CD4-positive, alpha-beta T cell treated with Interleukin-12 subunit alpha and Interleukin-12 subunit beta, for 1 hour (primary cell): ENCODE results near the gene RAB25.
"Not testable (repeated sequence)": the region's sequence is repeated elsewhere in the genome, so short reads cannot be mapped to it uniquely, and the experiment has no call there.

Experiments
- DNase-seq: peaks from one replicate; pipeline ENCODE4 v3.0.0-alpha.2; 2020

Gene RAB25

DNA sequence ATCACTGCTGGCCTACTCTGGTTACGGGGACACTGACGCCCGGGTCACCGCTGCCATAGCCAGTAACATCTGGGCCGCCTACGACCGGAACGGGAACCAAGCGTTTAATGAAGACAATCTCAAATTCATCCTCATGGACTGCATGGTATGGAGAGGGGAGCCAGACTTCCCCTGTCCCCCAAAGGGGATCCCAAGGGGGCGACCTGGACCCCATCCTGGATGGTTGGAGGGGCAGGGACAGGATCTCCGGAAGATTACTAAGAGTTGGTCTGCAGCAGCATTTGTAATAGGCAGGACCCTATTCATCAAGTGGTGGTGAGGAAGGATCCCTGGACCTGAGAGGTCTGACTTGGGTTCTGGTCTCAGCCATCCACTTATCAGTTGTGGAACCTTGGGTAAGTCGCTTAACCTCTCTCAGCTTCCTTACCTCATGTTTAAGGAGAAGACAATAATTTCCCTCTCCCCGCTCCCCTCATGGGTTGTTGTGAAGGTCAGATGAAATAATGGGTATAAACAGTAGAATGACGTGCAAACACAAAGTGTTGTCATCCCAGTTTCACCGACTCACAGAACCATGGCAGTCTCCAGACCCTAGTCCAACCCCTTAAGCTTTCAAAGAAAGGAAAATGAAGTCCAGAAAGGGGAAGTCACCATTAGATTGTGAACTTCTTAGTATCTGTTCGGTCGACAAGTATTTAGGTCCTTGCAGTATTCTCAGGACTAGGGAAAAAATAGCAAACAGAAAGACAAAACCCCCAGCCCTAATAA is 5.5 kb upstream of the RAB25 start:
- no peak for DNase-seq

DNA sequence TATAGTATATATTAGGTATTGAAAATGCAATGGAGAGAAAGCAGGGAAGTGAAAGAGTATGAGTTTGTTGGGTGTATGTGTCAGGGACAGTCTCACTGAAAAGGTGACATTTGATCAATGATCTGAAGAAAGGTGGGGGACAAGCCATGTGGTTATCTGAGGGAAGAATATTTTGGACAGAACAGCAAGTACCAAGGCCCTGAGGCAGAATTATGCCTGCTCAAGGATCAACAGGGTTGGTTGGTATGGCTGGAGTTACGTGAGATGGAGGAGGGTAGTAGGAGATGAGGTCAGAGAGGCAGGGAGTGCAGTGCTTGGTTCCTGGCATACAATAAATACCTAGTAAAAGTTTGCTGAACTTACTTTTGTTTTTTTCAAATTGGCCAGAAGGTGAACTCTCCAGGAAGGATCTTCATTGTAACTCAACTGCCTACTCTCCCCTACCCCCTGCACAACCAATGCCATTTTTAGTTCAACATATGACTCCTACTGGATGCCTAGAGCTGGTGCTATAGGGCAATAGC is 4.6 kb upstream of the RAB25 start:
- DNase-seq: no peak

DNA sequence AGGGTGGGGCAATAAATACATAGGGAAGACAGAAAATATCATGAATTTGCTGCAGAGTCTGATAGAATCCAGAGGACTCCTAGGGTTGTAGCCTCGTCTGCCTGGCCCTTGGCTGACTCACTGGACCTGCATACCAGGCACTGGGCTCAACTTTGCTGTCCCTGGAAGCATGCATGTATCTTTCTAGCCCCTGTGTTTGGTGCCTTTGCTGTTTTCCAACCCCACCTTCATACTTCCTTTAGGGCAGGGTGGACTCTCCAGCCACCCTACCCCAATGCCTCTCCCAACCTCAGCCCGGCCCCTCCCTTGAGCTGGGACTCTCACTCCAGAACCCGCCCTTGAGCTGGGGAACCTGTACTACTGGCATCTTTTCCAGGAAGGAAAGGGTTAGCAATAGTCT is 1.2 kb downstream of the RAB25 start:
- DNase-seq: no peak

DNA sequence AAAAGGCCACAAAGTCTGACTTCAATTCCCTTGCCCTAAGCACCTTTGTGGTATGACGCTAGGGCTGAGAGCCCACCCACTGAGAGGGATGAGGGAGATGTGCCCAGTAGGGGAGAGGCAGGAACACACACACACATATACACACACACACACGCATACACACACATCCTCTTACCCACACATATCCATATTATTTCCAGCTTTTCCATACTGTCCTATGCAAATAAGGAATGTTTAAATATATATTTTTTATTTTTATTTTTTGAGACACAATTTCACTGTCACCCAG is 3.0 kb downstream of the RAB25 start:
- DNase-seq: no peak

DNA sequence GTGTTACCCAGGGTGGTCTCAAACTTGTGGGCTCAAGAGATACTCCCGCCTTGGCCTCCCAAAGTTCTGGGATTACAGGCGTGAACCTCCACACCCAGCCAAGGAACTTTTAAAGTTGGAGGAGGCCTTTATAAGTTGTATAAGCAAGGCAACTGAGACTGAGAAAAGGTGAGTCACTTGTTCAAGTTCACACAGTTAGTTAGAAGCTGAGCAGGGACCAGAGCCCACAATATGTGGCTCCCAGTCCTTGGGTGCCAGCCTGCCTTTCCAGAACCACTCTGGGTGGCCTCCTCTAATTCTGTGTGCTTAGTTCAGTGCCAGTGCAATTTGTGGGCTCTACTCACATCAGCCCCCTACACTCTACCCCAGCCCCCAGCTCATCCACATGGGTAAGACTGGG is 3.7 kb downstream of the RAB25 start:
- no peak for DNase-seq

DNA sequence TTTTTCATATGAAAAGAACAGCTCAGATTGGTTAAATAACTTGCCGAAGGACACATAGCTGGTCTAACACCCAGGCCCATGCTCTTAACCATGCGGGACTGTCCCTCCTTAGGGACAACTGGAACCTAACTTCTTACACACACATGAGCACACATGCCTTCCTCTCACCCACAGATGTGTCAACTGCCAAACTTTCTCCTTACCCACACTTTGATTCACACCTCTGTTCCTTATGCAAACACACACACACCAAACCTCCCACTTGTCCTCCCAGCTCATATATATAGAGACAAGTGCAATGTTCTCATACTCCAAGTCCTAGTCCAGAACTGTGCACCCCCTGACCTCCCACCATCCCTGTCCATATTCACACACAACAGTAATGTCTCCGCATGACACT is 4.3 kb downstream of the RAB25 start:
- DNase-seq: no peak

DNA sequence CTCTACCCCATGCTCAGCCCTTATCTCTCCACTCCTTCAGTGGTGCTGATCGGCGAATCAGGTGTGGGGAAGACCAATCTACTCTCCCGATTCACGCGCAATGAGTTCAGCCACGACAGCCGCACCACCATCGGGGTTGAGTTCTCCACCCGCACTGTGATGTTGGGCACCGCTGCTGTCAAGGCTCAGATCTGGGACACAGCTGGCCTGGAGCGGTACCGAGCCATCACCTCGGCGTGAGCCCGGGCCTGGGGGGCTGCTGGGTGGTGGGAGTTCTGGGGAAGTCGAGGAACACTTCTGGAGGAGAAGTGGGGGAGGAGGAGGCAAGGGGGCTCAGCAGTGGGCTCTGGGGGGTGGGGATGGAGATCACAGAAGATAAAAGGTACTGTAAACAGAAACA is 4.9 kb downstream of the RAB25 start:
- no peak for DNase-seq

DNA sequence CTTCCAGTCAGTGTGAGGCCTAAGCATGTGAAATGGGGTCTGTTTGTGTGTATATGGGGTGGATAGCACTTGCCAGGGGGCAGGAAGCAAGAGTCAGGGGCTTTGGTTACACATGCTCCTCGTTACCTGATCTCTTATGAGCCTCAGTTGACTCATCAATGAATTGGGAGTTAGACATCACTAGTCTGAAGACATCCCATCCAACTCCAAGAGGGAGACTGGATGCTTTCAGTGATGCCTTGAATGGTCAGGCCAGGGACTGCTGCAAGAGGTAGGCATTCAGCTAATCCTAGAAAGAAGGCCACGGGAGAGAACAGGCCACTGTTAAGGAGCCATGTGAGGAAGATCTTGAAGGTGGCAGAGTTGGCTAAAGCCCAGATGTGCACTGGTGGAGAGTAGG is 6.3 kb downstream of the RAB25 start:
- DNase-seq: no peak

DNA sequence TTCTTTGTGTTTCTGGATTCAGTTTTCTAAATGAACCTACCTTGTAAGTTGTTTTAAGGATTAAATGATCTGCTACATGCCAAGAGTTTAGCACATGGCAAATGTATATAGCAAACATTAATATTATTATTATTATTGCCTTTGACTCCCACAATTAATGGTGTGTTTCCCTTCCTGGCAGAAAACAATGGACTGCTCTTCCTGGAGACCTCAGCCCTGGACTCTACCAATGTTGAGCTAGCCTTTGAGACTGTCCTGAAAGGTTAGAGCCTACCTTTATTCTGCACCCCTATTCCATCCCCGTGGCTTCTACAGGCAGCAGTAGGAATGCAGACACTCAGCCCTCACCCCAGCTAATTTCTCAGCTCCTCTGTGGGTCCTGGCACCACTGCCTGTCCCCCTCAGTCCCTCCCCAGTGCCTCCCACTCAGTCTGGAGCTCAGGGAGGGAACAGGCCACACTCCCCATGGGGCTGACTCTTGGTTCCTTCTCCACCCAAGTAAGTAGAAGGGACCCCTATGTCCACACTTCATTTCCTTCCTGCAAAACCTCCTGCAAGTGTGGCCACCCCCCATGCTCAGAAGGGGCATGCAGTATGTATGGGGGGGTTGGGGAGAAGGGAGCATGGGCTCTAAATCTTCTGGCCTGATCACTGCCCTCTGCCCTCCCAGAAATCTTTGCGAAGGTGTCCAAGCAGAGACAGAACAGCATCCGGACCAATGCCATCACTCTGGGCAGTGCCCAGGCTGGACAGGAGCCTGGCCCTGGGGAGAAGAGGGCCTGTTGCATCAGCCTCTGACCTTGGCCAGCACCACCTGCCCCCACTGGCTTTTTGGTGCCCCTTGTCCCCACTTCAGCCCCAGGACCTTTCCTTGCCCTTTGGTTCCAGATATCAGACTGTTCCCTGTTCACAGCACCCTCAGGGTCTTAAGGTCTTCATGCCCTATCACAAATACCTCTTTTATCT is 8.8 kb downstream of the RAB25 start:
- no peak for DNase-seq

DNA sequence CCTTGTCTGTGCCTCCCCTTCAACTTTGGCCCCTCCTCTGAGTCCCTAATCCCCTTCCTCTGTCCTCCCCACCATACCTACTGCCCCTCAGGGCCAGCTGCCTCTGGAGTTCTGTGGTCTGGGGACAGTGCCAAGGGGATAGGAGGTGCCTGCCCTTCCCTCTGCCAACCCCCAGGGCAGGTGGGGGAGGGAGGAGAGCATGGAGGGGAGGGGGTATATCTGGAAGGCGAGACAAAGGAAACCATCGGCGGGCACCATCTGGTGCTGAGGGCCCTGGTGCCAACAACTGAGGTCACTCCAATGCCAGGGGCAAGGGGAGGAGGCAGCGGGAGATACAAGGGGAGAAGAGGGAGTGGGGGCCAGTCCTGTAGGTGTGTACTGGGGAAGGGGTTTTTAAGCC is 9.6 kb downstream of the RAB25 start:
- DNase-seq: no peak

DNA sequence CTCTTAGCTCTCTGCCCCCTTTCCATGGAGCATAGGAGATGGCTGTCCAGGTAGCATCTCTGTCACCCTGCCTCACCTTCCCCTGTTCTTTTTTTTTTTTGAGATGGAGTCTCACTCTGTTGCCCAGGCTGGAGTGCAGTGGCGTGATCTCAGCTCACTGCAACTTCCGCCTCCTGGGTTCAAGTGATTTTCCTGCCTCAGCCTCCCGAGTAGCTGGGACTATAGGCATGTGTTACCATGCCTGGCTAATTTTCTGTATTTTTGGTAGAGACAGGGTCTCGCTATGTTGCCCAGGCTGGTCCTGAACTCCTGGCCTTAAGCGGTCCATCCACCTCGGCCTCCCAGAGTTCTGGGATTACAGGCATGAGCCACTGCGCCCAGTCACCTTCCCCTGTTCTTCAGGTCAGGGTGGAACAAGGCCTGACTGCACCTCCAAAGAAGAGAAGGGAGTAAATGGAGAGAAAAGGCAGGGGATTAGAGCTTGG is 10.4 kb downstream of the RAB25 start:
- not testable (repeated sequence) for DNase-seq

DNA sequence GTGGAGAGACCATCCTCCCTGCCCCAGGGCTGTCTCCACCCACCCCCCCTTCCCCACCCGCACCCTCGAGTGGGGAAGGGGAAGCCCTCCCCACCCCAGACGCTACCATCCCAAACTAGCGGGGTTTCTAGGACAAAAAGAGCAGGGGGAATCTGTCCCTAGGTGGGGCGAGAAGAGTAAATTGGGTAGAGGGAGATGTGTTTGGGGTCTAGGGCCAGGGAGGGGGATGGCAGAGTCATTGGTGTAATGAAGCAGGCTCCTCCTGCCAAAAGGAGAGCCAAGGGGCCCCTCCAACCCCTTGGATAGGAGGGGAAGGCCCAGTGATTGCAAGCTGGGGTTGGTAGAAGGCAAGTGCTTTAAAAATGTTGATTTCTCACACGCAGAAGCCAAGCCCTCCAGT is 11.3 kb downstream of the RAB25 start:
- no peak for DNase-seq

DNA sequence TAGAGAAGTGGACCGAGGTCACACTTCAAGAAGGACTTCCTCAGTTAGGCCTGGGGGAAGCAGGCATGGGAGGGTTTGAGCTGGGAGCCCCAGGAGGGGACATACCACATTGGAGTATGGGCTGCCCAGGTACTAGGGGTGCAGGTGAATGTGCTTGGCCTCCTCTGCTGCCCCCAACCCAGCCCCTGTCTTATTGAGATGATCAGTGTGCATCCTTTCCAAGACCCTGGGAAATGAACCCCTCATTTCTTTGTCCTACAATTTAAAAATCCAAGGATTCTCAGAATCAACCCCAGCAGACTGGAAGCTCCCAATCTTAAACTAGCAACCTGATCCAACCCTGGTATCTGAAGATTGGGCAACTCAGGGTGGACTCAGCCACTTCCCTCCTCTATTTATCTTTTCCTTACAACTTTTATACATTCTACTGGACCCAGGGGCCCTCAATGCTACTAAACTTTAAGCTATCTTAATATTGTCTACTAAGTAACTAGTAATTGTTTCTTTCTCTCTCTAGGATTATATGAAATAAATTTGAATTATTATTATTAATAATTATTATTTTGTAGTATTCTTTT is 12.2 kb downstream of the RAB25 start:
- no peak for DNase-seq

DNA sequence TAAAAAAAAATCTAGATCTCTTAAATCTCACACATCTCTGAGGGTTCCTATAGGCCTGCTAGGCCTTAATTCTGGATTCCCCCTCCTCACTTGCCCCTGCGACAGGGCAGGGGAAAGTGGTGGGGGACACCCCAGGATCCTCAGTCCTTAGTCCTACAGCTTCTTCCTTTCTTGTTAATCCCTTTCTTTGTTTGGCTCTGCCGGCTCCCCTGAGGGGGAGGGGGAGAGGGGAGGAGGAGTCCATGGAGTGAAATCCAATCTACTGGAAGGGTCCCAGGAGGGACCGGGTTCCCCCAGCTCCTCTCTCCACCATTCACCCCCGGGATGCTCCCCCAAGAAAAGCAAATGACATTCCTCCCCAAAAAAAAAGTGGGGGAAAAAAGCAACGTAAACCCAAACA is 12.8 kb downstream of the RAB25 start:
- DNase-seq: no peak

DNA sequence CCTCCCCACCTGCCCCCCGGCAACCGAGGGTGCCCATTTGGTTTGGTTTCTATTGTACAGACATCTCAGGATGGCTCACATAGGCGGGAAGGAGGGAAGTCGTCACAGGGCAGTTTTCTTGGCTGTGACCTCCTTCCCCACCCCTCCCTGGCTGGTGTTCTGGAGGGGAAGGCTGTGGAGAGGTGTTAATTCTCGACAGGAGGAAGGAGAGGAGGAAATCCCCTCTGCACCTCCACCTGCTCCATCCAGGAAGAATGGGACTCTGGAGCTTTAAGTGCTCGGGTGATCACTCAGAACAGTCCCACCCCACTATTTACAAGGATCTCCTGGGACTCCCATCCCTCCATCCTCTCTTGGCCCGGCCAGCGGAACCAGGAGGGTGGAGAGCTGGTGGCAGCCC is 13.7 kb downstream of the RAB25 start:
- no peak for DNase-seq

DNA sequence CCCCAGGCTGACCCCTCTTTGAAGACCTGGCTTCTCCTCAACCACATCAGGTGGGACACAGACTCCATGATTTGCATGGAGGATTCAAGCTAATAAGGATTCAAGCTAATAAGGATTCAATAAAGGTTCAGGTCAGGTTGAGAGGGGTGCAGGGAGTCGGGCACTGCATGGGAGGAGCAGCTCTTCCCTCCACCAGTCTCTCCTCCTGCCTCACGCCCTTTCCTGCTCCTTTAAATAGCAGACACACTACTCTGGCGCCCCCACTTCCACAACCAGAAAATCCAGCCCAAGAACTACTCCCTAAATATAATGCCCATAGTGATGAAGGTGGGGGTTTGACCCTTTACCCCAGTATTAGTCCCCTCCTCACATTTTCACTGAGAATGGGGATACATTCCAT is 14.2 kb downstream of the RAB25 start:
- DNase-seq: no peak

DNA sequence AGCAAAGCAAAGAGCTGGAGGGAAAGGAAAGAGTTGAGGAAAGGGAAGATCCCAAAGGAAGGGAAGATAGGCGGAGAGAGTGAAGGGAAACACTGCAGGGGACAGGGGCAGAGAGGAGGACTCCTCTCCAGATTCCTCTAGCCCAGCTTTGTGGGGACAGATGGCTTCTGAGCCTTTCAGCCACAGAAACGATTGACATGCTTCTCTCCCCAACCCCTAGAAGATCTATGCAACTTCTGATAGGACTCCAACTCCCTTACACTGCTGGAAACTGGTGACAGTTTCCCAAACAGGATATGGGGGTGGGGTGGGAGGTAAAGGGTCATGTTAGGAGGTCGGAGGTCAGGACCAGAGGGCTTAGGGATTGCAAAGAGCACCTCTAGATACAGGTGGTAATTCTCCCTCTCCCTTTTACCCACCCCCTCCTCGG is 14.8 kb downstream of the RAB25 start:
- DNase-seq: no peak

DNA sequence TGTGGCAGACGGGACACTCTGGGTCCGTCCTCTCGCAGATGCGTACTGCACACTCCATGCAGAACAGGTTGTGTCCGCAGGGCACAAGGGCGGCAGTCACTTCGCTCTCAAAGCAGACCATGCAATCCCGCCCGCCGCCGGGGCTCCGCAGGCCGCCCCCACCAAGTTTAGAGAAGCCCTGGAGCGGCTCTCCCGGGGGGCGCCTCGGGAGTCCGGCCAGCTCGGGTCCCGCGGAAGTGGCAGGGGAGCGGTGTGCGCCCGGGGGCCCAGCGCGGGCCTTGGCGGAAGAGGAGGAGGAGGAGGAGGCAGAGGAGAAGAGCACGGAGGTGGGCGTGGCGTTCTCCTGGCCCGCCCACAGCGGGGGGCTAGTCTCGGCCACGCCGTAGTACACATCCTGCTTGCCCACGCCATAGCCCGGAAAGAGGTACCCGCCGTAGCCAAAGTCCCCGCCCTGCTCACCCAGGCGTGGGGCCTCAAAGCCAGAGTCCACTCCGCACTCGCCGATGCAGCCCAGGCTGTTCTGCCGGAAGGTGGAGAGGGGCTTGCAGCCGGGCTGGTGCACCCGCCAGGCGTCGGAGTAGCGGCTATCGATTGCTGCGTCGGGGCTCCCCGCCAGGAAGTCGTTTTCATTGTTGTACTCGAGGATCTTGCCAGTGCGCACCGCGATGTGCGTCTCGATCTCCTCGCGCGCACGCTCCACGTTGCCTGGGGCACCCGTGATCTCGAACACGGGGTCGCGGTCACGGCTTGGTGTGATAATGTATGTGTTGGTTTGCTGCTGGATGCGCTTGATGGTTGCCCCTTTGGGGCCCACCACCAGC is 15.9 kb downstream of the RAB25 start:
- DNase-seq: no peak

DNA sequence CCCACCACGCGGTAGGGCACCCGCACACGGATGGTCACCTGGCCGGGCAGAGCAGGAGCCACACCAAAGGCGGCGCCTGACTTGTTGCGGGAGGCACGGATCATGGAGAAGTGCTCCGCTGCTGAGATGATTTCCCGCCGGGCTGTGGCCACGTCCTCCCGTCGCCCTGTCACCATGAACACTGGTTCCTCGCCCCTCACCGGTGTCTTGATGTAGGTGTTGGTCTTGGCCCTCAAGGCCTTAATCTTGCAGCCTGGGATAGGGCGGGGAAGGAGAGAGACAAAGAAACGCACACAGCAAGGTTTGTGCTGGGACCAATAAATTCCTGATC is 16.4 kb downstream of the RAB25 start:
- no peak for DNase-seq

DNA sequence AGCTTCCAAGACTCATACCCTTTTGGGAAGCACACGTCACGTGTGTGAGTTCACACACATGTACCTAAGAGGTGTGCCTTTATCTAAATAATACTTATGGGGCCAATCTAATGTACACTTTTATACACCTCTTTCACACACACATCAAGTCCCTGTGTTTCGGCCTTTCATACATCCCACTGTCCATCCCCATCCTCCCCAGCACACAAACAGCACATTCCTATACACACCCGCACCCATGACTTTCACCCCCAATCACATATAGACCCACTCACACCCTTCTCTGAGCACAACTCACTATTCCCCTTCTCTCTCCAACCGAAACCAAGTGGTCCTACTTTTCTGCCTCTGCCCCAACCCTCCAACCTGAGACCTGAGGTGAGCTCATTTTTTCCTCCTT is 17.8 kb downstream of the RAB25 start:
- DNase-seq: no peak

DNA sequence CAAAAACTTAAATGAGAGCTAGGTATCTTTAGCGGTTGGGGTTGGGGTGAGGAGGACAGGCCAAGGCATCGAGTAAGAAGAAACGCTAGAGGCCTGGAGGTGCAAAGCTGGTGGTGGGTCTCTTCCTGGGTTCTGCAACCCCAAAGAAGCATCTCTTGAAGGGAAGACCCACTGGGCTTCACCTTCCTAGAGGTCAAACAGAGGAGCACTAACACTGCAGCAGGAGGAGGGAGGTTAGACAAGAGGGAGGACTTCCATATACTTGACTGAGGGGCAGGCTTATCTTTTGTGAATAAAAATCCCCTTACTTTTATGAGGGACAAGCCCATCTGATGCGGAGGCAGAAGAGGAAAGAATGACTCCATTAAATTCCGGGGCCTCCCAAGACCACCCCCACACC is 18.8 kb downstream of the RAB25 start:
- no peak for DNase-seq

DNA sequence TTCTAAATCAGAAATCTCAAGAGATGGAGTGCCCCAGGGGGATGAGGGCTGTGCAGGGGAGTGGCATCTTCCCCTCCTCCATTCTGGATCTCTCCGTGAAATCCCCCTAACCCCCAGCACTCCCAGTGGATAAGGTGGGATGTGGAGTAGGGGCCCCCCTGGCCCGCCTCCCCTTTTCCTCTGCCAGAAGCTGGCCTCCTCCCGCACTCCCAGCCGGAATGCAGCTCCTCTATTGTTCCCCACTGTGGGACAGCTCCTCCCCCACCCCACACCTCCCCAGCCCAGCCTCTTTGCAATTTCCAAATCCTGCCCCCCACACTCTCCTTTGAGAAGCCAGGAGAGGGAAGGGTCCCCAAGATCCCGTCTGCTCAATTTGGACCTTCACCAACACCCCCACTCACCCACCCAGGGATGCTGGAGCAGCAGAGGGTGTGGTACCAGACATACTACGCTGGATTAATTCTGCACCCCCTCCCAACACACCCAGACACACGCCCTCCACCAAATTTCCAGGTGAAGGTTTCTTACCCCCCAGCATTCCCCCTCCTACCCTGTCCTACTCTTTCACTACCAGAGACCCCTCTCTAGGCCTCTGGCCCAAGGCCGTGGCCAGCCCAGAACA is 19.4 kb downstream of the RAB25 start:
- DNase-seq: no peak

DNA sequence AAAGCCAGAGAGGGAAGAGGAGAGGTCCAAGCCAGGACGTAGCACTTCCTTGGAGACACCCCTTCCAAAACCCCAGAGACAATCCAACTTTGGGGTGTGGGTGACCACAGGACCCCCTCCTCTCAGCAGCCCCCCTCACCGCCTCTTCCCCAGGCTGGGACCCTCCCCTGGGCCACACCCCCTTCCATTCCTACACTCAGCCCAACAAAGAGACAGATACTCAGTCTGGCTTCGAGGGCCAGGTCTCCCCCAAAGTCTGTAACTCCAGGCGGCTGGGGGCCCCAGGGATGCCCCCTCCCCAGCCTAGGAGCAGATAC is 19.9 kb downstream of the RAB25 start:
- no peak for DNase-seq
